ENCODE measurements around the gene DLK1. TPM values are rescaled to one million over a fixed set of nuclear protein-coding genes. Genes with fewer than 3 reads are reported as not detected.

DLK1 gene
- total and polyA plus RNA-seq, 4 donors = 0.05 to 9.9 (median 1.2) TPM; not detected in 1

- Histone ChIP-seq H3K9me3 (ENCODE audit: control insufficient read depth in 4 of 4, insufficient read depth in 3 of 4, low read length in 3 of 4) (peaks cover 0 to 2% (median 0%) of the 10 kb centered on the region in 4 donors), H3K9ac (ENCODE audit: insufficient read depth in 1 of 2, low read length in 2 of 2) (no peak overlapping the region), H3K27ac (ENCODE audit: low read depth in 1 of 2, low read length in 1 of 2) (no peak overlapping the region), H3K4me3 (no peak overlapping the region), H3K4me1 (ENCODE audit: control insufficient read depth in 5 of 5, insufficient read depth in 5 of 5, low read length in 5 of 5) (peaks cover 0 to 16% (median 0%) of the 10 kb centered on the region in 5 donors), H3K27me3 (ENCODE audit: control insufficient read depth in 3 of 3, insufficient read depth in 3 of 3, low read length in 2 of 3) (peaks cover 0 to 26% (median 0%) of the 10 kb centered on the region in 3 donors), H3K36me3 (ENCODE audit: control insufficient read depth in 4 of 4, insufficient read depth in 4 of 4, low read length in 4 of 4) (no peaks in the 10 kb centered on the region)
- TF ChIP-seq CTCF (IDR thresholded peaks at IDR 0.05; ENCODE audit: control extremely low read depth, extremely low read depth) = no peak
- no peak for DNase-seq
- no peak for ATAC-seq (ENCODE audit: insufficient read depth, low FRiP score)
- WGBS, 2 donors = 69 to 76% methylated on average over 16 of the region's 16 CpGs
Observed at GRCh38 chr14:100698666-100699448, 27.8 kb upstream of the DLK1 start.

GRCh38 chr14:100701314-100701713 is 25.4 kb upstream of the DLK1 start:
- Histone ChIP-seq H3K4me1 (ENCODE audit: control insufficient read depth in 5 of 5, insufficient read depth in 5 of 5, low read length in 5 of 5) (peaks cover 0 to 3% (median 0%) of the 10 kb centered on the region in 5 donors), H3K27ac (ENCODE audit: low read depth in 1 of 2, low read length in 1 of 2) (no peak overlapping the region), H3K36me3 (ENCODE audit: control insufficient read depth in 4 of 4, insufficient read depth in 4 of 4, low read length in 4 of 4) (no peaks in the 10 kb centered on the region), H3K9ac (ENCODE audit: insufficient read depth in 1 of 2, low read length in 2 of 2) (no peak overlapping the region), H3K9me3 (ENCODE audit: control insufficient read depth in 4 of 4, insufficient read depth in 3 of 4, low read length in 3 of 4) (peaks cover 0 to 2% (median 0%) of the 10 kb centered on the region in 4 donors), H3K4me3 (no peak overlapping the region), H3K27me3 (ENCODE audit: control insufficient read depth in 3 of 3, insufficient read depth in 3 of 3, low read length in 2 of 3) (peaks cover 0 to 9% (median 0%) of the 10 kb centered on the region in 3 donors)
- no peak for ATAC-seq (ENCODE audit: insufficient read depth, low FRiP score)
- no peak for TF ChIP-seq CTCF (IDR thresholded peaks at IDR 0.05; ENCODE audit: control extremely low read depth, extremely low read depth)
- WGBS, 2 donors = 72 to 86% methylated on average over 6 of the region's 6 CpGs
- DNase-seq = no peak

GRCh38 chr14:100702590-100702989 is 24.1 kb upstream of the DLK1 start:
- ATAC-seq (ENCODE audit: insufficient read depth, low FRiP score) = no peak

More at GRCh38 chr14:100702590-100702989, 24.1 kb upstream of the DLK1 start:
- no peak overlapping the region for H3K27ac ChIP-seq (ENCODE audit: low read depth in 1 of 2, low read length in 1 of 2)
- TF ChIP-seq CTCF (IDR thresholded peaks at IDR 0.05; ENCODE audit: control extremely low read depth, extremely low read depth) = no peak
- no peaks in the 10 kb centered on the region for H3K4me1 ChIP-seq (ENCODE audit: control insufficient read depth in 5 of 5, insufficient read depth in 5 of 5, low read length in 5 of 5)
- whole genome bisulfite sequencing, 2 donors = 81 to 90% methylated on average over 8 of the region's 8 CpGs
- no peaks in the 10 kb centered on the region for H3K36me3 ChIP-seq (ENCODE audit: control insufficient read depth in 4 of 4, insufficient read depth in 4 of 4, low read length in 4 of 4)
- DNase-seq = no peak
- peaks cover 0 to 4% (median 0%) of the 10 kb centered on the region in 4 donors for H3K9me3 ChIP-seq (ENCODE audit: control insufficient read depth in 4 of 4, insufficient read depth in 3 of 4, low read length in 3 of 4)
- H3K27me3 ChIP-seq (ENCODE audit: control insufficient read depth in 3 of 3, insufficient read depth in 3 of 3, low read length in 2 of 3) = peaks cover 0 to 5% (median 0%) of the 10 kb centered on the region in 3 donors
- no peak overlapping the region for H3K9ac ChIP-seq (ENCODE audit: insufficient read depth in 1 of 2, low read length in 2 of 2)
- H3K4me3 ChIP-seq = no peak overlapping the region

Measured in lung (tissue), 12 donors.